Measurements from ENCODE around the gene TSC22D3. TPM values are rescaled to one million over a fixed set of nuclear protein-coding genes. Genes with fewer than 3 reads are reported as not detected.

The TSC22D3 gene
- total RNA-seq, 1 donor, result 13.3 TPM

Other genes starting within 250 kb of the TSC22D3 start
- 37.9 and 60.9 TPM in 2 replicates for gene PRPS1, start 147.3 kb downstream of the TSC22D3 start, total RNA-seq (ENCODE audit: low replicate concordance)
- gene NCBP2L, start 1.9 kb upstream of the TSC22D3 start, total RNA-seq (ENCODE audit: low replicate concordance), result not detected in 2 replicates
- gene MID2, start 50.1 kb upstream of the TSC22D3 start, total RNA-seq (ENCODE audit: low replicate concordance), result 5.1 and 14.6 TPM in 2 replicates
- gene TEX13B, start 206.6 kb upstream of the TSC22D3 start, total RNA-seq (ENCODE audit: low replicate concordance), result not detected in 2 replicates

Data from fibroblast of the aortic adventitia (primary cell).